ENCODE measurements around the gene EXOC5.

The EXOC5 gene, protein sequence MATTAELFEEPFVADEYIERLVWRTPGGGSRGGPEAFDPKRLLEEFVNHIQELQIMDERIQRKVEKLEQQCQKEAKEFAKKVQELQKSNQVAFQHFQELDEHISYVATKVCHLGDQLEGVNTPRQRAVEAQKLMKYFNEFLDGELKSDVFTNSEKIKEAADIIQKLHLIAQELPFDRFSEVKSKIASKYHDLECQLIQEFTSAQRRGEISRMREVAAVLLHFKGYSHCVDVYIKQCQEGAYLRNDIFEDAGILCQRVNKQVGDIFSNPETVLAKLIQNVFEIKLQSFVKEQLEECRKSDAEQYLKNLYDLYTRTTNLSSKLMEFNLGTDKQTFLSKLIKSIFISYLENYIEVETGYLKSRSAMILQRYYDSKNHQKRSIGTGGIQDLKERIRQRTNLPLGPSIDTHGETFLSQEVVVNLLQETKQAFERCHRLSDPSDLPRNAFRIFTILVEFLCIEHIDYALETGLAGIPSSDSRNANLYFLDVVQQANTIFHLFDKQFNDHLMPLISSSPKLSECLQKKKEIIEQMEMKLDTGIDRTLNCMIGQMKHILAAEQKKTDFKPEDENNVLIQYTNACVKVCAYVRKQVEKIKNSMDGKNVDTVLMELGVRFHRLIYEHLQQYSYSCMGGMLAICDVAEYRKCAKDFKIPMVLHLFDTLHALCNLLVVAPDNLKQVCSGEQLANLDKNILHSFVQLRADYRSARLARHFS

DNA sequence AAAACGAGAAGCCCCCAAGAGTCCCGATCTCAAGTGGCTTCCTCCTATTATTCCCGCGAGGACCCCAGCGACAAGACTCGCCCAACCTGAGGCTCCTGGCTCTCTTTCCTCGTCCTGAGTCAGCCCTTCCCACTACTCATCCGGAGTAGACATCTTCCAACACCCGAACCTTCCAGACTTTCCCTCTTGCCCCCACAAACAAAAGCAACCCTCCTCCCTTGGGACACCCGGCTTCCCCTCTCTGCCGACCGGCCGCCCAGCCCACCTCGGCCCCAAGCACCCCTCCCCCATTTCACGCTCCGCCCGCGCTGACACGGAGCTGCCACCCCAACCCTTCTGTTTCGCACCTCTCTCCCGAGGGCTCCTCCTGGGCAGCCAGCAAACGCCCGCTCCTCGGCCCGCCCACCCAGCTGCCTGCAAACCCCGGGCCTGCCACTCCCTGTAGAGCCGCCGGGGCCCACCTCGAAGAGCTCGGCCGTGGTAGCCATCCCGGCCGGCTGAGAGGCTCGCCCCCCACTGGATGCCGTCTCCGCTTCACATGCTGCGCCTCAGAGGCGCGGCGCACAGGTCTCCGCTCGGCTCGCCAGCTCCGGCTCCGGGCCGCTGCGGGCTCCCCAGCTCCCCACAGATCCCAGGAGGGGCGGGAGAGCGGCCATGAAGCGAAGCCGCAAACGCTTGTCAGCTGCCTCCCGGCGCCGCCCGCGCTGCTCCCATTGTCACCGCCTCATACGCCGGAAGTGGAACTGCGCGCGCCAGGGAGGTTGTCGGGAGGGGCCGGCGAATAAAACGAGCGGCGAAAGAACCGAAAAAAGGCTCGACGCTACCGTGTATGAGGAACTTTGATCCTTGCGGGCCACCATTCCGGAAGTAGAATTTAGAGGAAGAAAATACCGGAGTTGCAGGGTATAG lies at the start of gene EXOC5, which contains the start of gene AP5M1:
TSS of gene EXOC5 (minus strand) at position 745 of the 909 bp plus-strand sequence. CDS start at position 488, 257 bp downstream.
TSS of gene AP5M1 (plus strand) at position 811 of the 909 bp plus-strand sequence. CDS start 344 bp downstream, outside the sequence.
- DNase-seq, result peak; percentile 95

DNA sequence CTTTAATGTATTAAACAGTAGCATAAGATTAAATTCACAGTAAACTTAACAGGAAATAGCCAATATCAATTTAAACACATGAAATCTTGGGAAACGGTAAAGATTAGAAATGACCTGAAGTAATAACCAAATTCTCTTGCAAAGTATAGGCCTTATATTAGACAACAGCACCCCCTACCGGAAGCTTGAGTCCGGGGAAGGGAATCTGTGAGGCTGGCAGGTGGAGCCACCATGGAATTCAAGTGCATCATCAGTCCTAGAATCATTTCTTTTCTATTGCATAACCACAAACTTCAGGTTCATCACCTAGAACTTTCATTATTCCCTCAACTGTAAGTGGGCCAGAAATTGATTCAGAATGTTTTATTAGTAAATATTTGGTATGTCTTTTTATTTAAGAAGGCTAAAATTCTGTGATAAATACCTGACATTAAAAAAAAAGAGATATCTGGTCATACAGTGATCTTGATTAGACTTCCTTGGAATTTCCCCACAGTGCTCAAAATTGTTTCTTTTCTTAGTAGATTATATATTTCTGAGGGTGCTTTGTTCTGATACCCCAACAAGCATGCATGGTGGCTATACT lies 48.6 kb upstream of the EXOC5 start:
- peak; percentile 83 for DNase-seq

DNA sequence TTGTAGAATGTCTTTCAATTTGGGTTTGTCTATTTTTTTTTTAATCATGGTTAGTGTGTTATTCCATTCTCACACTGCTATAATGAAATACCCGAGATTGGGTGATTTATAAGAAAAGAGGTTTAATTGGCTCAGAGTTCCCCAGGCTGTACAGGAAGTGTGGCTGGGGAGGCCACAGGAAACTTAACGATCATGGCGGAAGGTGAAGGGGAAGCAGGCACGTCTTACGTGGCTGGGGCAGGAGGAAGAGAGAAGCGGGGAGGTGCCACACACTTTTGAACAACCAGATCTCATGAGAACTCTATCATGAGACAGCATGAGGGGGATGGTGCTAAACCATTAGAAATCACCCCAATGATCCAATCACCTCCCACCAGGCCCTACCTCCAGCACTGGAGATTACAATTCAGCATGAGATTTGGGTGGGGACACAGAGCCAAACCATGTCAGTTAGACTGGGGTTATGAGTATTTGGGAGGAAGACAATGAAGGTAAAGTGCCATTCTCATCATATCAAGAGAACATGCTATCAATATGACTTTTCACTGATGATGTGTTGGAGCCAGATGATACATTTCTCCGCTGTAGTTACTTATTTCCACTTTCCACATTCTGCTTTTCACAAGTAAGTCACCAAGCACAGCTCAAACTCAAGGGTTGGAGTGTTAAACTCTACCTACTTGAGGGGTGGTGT lies 45.8 kb upstream of the EXOC5 start:
- peak; percentile 4 for DNase-seq

DNA sequence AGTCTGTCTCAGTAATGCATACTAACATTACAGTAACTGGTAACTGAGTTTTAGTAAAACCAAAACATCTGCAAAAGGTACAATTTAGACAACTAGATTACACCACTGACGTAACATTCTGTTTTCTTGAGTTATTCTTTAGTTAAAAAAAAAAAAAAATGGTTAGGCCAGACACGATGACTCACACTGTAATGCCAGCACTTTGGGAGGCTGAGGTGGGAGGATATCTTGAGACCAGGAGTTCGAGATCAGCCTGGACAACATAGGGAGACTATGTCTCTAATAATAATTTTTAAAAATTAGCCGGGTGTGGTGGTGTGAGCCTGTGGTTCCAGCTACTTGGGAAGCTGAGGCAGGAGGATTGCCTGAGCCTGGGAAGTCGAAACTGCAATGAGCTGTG lies 34.2 kb upstream of the EXOC5 start:
- no peak for DNase-seq

DNA sequence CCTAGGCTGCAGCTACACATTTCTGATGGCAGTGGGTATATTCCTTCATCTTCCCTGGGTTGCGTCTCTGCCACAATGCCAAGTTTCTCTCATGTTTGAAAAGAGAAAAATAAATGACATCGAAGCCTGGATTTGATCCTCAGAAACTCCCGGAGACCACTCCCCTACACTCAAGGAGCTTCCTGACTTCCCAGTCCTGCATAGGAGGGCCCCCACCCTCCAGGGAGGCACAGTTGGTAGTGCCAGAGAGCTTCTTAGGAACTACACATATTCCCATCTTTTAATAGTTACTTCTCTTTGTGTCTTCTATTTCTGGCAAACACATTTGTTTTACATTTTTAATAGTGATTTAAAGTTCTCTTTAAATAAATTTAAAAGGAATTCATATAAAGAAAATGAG lies 30.8 kb upstream of the EXOC5 start:
- no peak for DNase-seq

DNA sequence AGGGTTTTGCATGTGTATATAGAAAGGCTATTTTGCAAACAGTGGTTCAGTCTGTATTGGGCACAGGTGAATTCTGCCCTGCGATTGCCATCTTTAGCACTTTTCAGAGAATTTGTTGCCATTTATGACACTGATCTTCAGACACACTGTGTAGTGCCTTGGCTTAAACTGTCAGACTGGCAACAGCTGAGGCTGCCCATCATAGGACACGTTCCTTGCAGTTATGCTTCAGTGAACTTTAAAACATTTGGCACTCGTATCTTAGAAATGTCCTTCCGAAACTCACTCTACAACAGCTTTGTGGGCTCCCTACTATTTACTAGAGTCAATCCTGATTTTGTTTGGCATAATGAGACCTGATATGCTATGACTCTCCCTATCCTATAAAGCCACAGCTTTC lies 29.1 kb upstream of the EXOC5 start:
- DNase-seq, result no peak

DNA sequence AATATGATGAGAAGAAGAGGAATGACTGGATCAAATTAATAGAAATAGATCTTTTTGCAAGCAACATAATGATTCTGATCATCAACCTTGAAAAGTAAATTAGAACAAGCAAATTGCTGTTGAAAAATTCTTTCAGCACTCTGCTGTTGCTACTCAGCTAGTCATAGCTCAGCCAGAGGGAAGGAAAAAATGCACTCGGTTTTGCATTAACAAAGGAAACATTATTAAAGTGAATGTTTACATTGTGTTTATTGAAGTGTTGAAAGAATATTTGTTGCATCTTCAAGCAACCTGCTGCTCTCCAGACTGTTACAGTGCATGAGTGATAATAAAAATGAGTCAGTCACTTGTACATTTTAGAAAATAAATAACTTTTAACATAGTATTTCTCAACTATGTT lies 26.5 kb upstream of the EXOC5 start:
- DNase-seq, result no peak

DNA sequence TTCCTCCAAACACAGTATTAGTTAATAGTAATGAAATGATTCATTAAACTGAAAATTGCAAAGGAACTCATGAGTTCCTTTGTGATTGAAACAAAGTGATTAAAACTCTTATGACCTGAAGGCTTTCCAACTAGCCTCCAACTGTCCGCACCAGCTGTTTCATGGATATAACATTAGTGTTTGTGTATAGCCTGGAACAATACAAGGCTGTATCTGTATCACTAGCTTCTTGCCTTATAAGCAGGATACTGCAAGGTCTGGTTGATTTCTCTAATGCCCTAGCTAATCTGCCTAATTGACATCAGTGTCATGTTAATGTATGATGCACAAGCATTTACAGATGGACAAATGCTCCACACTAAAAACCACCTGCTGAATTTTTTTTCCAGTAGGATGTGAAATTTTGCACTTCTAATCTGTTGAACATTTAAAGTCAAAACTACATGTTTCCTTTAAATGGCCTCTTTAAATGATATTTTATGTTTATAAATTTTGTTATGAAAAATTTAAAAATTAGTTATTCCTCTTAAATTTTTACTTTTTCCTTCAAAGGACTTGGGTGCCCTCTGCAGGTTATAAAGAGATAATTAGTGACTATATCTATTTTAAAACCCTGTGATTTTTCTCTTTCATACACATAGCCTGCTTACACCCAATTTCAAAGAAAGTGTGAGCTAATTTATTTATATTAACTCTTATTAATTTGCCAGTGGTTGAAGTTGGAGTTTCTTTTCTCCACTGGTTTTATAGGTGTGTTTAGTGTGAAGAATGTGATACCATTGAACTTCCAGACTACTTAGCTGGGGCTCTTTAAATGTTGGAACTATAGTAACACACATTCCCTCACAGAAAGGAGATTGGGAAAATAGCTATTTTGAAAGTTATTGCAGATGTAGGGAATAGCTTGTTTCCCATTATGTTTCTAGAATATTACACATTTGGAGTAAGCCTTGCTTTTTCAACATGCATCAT lies 25.4 kb upstream of the EXOC5 start:
- no peak for DNase-seq

DNA sequence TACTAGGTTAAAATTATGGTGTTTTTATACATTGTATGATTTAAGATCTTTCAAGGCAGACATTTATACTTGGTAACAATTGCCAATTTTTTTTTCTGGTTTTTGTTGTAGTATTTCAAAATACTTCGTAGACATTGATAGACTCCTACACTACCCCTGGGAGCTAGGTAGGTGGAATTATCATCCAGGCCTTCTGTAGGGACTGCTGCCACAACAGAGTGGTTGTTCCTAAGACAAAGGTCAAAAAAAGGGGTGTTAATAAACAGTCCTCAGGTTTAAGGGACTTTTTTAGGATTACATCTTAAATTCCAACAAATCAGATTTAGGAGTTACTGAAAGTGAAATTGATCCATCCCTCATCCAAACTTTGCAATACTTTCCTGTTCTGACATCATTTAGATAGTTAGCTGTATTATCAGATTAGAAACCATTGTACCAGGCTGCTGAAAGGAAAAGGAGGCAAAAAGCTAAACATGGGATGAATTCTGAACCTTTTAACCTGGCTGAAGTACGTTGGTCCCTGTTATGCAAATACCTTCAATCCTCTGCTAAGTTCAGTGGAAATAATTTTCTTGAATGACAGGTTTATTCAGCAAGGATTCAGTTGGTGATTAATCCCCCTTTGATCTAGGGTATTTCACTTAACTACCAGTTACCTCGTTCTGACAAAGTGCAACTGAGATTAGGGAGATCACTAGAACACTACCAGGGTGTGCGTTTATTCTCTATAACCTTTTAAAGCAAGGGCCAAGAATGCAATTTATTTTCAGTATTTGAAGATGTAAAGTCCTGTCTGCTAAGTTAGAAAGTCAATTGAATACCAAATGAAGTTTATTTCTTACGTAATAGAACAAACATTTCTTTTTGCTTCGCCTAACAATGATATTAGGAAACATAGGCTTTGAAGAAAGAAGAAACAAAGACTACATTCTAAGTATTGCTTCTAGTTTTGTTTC lies 23.3 kb upstream of the EXOC5 start:
- no peak for DNase-seq

DNA sequence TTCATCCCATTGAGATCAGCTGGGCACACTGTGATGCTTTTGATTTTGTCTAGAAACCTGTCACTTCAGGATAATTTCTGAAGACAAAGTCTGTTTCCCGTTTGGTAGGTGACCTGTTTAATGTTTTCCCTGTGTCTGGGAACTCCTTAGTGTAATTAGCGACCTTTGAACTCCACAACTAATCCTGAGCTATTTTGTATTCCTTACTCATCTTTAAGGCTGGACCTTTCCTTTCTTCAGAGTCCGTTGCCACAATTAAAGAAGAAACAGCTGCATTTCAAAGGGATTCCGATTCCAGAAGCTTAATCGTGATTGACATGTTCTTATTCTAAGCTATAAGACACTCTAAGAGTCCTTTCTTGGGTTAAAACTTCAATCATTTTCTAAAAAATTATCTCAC lies 22.0 kb upstream of the EXOC5 start:
- no peak for DNase-seq

DNA sequence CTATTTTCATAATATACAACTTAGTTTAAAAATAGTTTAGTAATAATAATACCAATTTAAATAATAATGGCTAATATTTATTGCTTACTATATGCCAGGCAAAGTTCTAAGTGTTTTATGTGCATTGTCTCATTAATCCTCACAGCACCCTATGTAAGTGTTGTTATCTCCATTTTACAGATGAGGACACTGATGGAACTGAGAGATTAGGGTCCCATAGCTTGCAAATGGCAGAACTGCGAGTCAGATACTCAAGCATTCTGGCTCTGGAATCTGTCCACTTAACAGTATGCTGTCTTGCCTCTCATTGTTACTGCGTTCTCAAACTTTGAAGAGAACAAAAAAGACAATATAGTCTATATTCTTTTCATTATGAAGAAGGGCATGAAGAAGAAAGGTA lies 19.0 kb upstream of the EXOC5 start:
- DNase-seq, result no peak

DNA sequence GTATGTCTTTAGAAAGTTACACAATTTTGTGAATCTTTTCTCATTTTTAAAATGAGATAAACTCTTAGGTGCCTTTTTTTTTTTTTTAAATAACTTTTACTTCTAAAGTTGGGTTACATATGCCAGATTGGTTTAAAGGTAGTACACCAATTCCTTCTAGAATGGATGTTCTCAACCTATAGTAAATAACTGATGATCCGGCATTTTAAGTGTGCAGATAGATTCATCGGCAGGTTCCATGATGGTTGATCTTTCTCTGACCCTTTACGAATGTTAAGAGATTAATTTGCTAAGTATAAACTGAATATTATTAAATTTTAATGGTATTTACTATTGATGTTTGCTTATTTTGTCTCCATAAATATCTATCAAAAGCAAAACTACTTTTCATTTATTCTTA lies 8.4 kb upstream of the EXOC5 start:
- DNase-seq, result no peak

DNA sequence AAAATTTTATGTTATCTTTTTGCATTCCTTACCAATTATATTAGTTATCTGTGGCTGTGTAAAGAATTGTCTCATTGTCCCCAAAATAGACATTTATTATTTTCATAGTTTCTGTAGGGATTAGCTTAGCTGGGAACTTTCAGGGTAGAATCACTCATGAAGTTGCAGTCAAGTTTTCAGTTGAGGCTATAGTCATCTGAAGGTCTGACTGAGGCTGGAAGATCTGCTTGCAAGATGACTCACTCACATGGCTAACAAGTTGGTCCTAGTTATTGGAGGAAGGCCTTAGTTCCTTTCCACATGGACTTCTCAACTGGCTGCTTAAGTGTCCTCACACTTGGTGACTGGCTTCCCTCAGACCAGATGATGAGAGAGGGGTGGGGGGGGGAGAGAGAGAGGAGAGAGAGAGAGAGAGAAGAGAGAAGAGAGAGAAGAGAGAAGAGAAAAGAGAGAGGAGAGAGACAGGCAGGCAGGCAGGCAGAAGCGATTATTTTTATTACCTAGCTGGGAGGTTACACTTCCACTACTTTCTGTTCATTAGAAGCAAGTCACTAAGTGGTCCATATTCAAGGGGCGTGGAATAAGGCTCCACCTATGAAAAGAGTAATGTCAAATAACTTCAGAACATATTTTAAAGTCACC lies 6.4 kb upstream of the EXOC5 start:
- no peak for DNase-seq

DNA sequence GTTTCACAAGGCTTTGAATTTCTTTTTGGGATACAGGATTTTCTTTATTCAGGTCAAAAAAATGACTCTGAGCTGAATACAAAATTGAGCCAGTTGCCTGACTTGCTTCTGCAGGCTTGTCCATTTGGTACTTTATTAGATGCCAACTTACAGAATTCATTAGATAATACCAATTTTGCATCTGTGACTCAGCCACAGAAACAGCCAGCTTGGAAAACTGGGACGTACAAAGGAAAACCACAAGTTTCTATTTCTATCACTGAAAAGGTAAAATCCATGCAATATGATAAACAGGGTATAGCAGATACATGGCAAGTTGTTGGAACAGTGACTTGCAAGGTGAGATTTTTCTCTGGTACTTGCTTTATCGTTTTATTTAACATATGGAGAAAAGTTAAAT lies 5.8 kb upstream of the EXOC5 start:
- DNase-seq, result no peak

DNA sequence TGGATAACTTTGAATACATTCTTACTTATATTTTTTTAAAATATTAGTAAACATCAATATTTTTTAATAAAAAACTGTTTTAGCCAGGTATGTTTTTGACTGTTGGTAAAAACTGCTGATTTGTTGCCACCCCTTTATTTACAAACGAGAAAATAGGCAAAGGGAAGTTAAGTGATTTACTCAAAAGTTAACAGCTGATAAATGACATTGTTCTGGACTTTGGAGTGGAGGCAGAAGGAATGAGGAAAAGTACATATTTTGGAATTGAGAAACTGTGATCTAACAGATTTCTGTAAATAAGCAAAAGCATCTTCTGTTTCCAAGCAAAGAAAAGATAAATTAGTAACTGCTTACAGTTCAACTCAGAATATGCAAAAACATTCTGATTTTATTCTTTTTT lies 4.5 kb upstream of the EXOC5 start:
- DNase-seq, result no peak

DNA sequence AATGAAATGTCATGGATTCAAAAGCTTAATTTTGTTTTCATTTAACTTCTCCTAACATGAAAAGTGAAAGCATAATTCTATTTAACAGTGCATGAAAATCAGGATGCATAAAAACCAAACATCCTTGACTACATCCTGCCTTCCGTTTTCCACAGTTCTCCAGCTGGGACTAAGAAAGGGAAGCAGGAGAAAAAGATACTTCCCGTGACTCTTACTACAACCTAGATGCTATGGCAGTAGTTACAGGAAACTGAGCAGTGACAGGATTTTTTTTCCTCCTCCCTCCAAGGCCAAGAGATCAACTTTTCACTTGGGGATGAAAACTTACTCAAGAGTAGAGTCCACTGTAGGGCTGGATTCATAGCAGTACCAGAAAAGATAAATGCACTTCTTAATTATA lies 2.6 kb downstream of the EXOC5 start:
- no peak for DNase-seq

DNA sequence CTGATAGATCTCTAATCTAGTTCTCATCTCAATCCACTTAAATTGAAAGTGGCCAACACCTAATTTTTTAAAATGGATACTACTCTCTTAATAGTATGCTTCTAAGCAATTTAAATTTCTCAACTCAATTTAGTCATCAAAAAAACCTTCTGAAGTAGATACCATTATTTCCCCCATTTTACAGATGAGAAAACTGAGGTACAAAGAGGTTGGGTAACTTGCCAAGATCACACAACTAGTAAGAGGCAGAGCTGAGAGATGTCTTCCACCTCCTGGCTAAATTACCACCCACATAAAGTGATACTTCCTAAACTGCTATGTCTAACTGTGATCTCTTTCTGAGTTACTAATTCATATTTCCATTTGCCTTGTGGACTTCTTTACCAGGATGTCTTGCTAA lies 6.6 kb downstream of the EXOC5 start:
- no peak for DNase-seq

DNA sequence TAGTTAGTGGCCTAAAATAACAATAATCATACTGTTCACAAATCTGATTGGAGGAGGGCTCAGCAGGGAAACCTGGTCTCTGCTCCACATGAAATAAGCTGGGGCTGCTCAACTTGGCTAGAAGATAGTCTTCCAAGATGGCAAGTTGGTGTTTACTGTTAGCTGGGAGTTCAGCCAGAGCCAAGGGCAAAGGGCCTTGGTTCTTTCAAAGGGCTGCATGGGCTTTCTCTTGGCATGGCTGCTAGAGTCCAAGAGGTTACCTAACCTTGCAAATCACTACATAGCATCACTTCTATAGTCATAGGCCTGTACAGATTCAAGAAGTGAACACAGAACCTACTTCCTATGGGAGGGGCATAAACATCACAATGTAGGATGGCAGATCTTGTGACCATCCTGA lies 7.1 kb downstream of the EXOC5 start:
- no peak for DNase-seq

DNA sequence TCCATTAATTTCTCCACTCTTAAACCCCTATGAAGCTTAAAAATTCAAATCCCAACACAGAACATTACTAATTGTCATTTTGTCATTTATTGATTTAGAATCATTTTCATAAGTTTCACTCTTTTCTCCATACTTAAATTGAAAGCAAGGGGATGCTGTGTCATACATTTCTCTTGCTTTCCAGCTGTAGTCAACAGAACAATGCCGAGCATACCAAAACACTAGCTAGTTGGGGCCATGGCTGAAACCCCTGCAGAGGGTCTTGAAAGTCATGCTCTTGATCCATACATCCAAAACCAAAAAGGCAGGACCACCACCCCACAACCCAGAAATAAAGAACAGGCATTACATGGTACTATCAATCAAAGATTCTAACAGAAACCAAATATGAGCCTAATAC lies 9.0 kb downstream of the EXOC5 start:
- DNase-seq, result no peak

Data from activated CD4-positive, alpha-beta T cell treated with anti-CD3 and anti-CD28 coated beads, Interleukin-2, Interleukin-6, amounts not matched to agents 100 ng/mL and 50 ng/mL, durations not matched to agents 16 hours and 8 hours (primary cell).